A673 (cell line): ENCODE measurements around the gene UBE2E3.

Experiments
- CTCF ChIP-seq: fragments of 300-800, 200-600 bp; sonication (generic); conservative IDR thresholded peaks from 2 replicates; pipeline ENCODE4 v1.5.1; 2017; ENCODE audit warnings: low read depth, mild to moderate bottlenecking, antibody characterized with exemption, low read length, moderate library complexity, mixed read lengths
- EZH2 ChIP-seq: fragments of 200-600 bp; sonication (generic); IDR thresholded peaks from 2 replicates; pipeline ENCODE4 v1.6.1; 2017; ENCODE audit warnings: borderline replicate concordance, low read depth, mild to moderate bottlenecking, mixed read lengths, antibody characterized with exemption, low read length; ENCODE audit not compliant: poor library complexity, severe bottlenecking

GRCh38 chr2:181077128-181077709 lies 96.8 kb downstream of the UBE2E3 start:
- TF ChIP-seq CTCF (peak; percentile 82), EZH2 (no peak)
